HepG2 (cell line): ENCODE measurements around the gene LENG1. TPM values are rescaled to one million over a fixed set of nuclear protein-coding genes. Genes with fewer than 3 reads are reported as not detected.
A peak's percentile ranks its signal among the peaks of the same experiment; 100 is the strongest.

Experiments used
- ATAC-seq: fragments of 200-7000 bp; cut with Tn5 transposase; 3 replicates; pipeline ENCODE4 v1.9.1; 2020; ENCODE audit warnings: mild to moderate bottlenecking, moderate library complexity
- BruUV-seq: library from RNA; stranded (reverse); fragments of 400-500 nt; replicated peaks from 2 replicates; lab custom pipeline; 2021; lab: Mats Ljungman, UMichigan
- CTCF ChIA-PET: fragments of 300-600 bp; formaldehyde crosslinking; extraction: SDS; loops from one replicate; lab custom pipeline; 2021; ENCODE audit warnings: low total read pairs, inconsistent platforms, low intra/inter-chr PET ratio; lab: Yijun Ruan, JAX
- POLR2A ChIA-PET: fragments of 350-600 bp; sonication (Branson Sonifier 250); formaldehyde crosslinking; loops from one replicate; lab custom pipeline; 2020; ENCODE audit warnings: antibody characterized with exemption, inconsistent platforms; lab: Yijun Ruan, JAX
- DNase-seq: peaks from one replicate; pipeline ENCODE4 v3.0.0-alpha.2; 2015; ENCODE audit warnings: low spot score
- FAIRE-seq: peaks from 3 replicates; lab custom pipeline; 2011; peaks lifted over from hg19 to GRCh38; lab: Jason Lieb, UNC
- H2AFZ ChIP-seq: one replicate; pipeline ENCODE4 v1.6.1; 2011; ENCODE audit warnings: low read length, inconsistent platforms
- H3K27ac ChIP-seq: fragments of 300-600 bp; 3 replicates; pipeline ENCODE4 v1.8.0; 2011; ENCODE audit warnings: mixed run types, mild to moderate bottlenecking, mixed read lengths, low read length, inconsistent platforms; ENCODE audit not compliant: insufficient read depth; ENCODE audit errors: extremely low read length
- H3K27me3 ChIP-seq, 2 experiments: fragments of 200-600 bp in 1 of 2; 2 replicates in 1 of 2; 3 replicates in 1 of 2; pipeline versions ENCODE4 v1.6.0 to v1.8.0; 2011; ENCODE audit warnings: low read length in 2 of 2, mild to moderate bottlenecking in 2 of 2, moderate library complexity in 2 of 2, inconsistent platforms in 1 of 2; ENCODE audit not compliant: insufficient read depth in 2 of 2, control insufficient read depth in 1 of 2
- H3K36me3 ChIP-seq, 2 experiments: fragments of 200-600 bp in 1 of 2; replicated peaks in 1 of 2; 2 replicates in 1 of 2; 3 replicates in 1 of 2; pipeline versions ENCODE4 v1.5.1 to v1.8.0; 2011; ENCODE audit warnings: low read length in 2 of 2, inconsistent platforms in 1 of 2; ENCODE audit not compliant: insufficient read depth in 2 of 2, control insufficient read depth in 1 of 2
- H3K4me1 ChIP-seq: 2 replicates; pipeline ENCODE4 v1.5.1; 2012; ENCODE audit warnings: low read length, inconsistent platforms; ENCODE audit not compliant: insufficient read depth
- H3K4me2 ChIP-seq: 2 replicates; pipeline ENCODE4 v1.6.0; 2011; ENCODE audit warnings: low read depth, low read length, inconsistent platforms
- H3K4me3 ChIP-seq, 3 experiments: fragments of 200-600 bp in 1 of 3; sonication (generic), shearing (Covaris generic) in 1 of 3; replicated peaks in 1 of 3; 2 replicates each; pipeline ENCODE4 v1.5.1; 2011 to 2016; ENCODE audit warnings: low read length in 3 of 3, inconsistent platforms in 2 of 3, low read depth in 2 of 3, mild to moderate bottlenecking in 2 of 3, control low read depth in 1 of 3, mixed read lengths in 1 of 3; ENCODE audit not compliant: insufficient read depth in 1 of 3
- H3K79me2 ChIP-seq: one replicate; pipeline ENCODE4 v1.6.1; 2011; ENCODE audit warnings: low read length, inconsistent platforms; ENCODE audit not compliant: insufficient read depth
- H3K9ac ChIP-seq: 2 replicates; pipeline ENCODE4 v1.6.0; 2011; ENCODE audit warnings: mild to moderate bottlenecking, low read depth, low read length, inconsistent platforms; ENCODE audit not compliant: insufficient read depth
- H3K9me3 ChIP-seq: 2 replicates; pipeline ENCODE4 v1.5.1; 2012; ENCODE audit warnings: mild to moderate bottlenecking, low read length
- H4K20me1 ChIP-seq: 2 replicates; pipeline ENCODE4 v1.6.0; 2011; ENCODE audit warnings: inconsistent platforms, mild to moderate bottlenecking, low read length, moderate library complexity; ENCODE audit not compliant: insufficient read depth
- AGO1 ChIP-seq: fragments of 200-400 bp; formaldehyde crosslinking; IDR thresholded peaks from 2 replicates; pipeline ENCODE4 v1.6.1; 2017; ENCODE audit warnings: mild to moderate bottlenecking, low read depth, low read length, moderate library complexity; ENCODE audit not compliant: poor library complexity, severe bottlenecking
- AGO2 ChIP-seq: fragments of 200-400 bp; formaldehyde crosslinking; optimal IDR thresholded peaks from 2 replicates; pipeline ENCODE3; 2017; ENCODE audit warnings: mild to moderate bottlenecking, low read depth, low read length, moderate library complexity
- CAMTA2 ChIP-seq: sonication (generic); formaldehyde crosslinking; IDR thresholded peaks from 2 replicates; pipeline ENCODE4 v1.4.0; 2020; ENCODE audit warnings: mild to moderate bottlenecking, missing genetic modification reagents, borderline replicate concordance
- RBFOX2 ChIP-seq: fragments of 200-400 bp; formaldehyde crosslinking; IDR thresholded peaks from 2 replicates; pipeline ENCODE4 v1.6.1; 2017; ENCODE audit warnings: low read depth, mild to moderate bottlenecking, low read length
- ZNF546 ChIP-seq: sonication (generic); formaldehyde crosslinking; conservative IDR thresholded peaks from 2 replicates; pipeline ENCODE4 v1.8.1; 2023; ENCODE audit warnings: mild to moderate bottlenecking, missing genetic modification reagents
- ZNF703 ChIP-seq: sonication (generic); formaldehyde crosslinking; IDR thresholded peaks from 2 replicates; pipeline ENCODE4 v1.5.1; 2020; ENCODE audit warnings: missing genetic modification reagents, mild to moderate bottlenecking, moderate library complexity, borderline replicate concordance
- WGBS: methylation state at CpG from one replicate; pipeline ENCODE4 v1.1.6; 2017; ENCODE audit warnings: low lambda C conversion rate; 5-methylcytosine and 5-hydroxymethylcytosine counted together
- in situ Hi-C: cut with HindIII; loops from 2 replicates; pipeline ENCODE4 v1.10.0; 2017; ENCODE audit warnings: low pct_unique_long_range_greater_than_20kb; ENCODE audit not compliant: extremely low pct_ligation_motif_present
- intact Hi-C: fragments of 100-400 bp; cut with micrococcal nuclease; formaldehyde crosslinking; loops from one replicate; pipeline ENCODE4 v1.10.0; 2022; ENCODE audit not compliant: unreplicated experiment
- polyA plus RNA-seq, 8 experiments: library from polyadenylated mRNA; depleted of rRNA in 3 of 8; stranded (reverse) in 7 of 8; unstranded in 1 of 8; fragments of >200 nt; fragmentation: Illumina TruSeq in 4 of 8; extraction: Trizol in 4 of 8; gene quantifications; 2 replicates each; pipeline versions ENCODE4 v1.2.1 to v1.2.3, GENCODE V29; 2011 to 2016; ENCODE audit warnings: low read depth in 4 of 8, missing spikeins in 1 of 8, mixed read lengths in 1 of 8; ENCODE audit not compliant: insufficient read depth in 1 of 8
- total RNA-seq, 5 experiments: library from RNA; depleted of rRNA; stranded (reverse); fragments of >200 nt; fragmentation: Illumina TruSeq; extraction: Trizol; gene quantifications; 2 replicates each; pipeline ENCODE4 v1.2.3, GENCODE V29; 2016; ENCODE audit warnings: low read depth in 1 of 5
- TF ChIP-seq, protein P1 (sequence below): sonication (generic); formaldehyde crosslinking; IDR thresholded peaks from 2 replicates; pipeline ENCODE4 v1.9.0; 2021; ENCODE audit warnings: mild to moderate bottlenecking, missing genetic modification reagents

LENG1 gene
- total and polyA plus RNA-seq, 2 of the 13 experiments (the other 11 are each of a cell fraction or from before 2014, with no cell fraction given): 1.8 to 3.8 TPM

DNA sequence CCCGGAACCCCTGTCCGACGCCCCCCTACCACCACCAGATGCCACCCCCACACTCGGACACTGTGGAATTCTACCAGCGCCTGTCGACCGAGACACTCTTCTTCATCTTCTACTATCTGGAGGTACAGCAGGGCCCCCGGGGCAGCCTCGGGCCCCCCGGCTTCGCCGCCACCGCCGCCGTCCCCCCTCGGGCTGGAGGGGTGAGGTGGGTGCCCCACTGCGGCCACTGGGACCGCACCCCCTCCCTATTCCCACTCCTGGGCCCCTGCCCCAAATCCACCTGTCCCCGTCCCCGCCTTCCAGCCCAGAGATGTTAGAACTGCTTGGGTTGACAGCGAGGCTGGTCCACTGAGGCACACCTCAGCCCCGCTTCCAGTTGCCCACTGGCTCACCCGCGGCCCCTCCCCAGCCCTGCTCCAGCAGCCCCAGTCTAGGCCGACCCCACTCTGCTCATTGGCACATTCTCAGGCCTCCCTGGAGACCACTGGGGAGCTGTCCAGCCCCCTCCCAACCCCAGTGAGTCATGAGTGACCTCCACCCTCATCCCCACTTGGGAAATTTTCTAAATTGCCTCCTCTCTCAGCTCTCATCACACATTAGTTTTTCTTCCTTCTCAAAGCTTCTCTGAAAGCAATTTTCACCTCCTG is 6.5 kb downstream of the LENG1 start:
- intact Hi-C loops: no loop called here
- POLR2A ChIA-PET: no interaction called here
- H3K4me3 ChIP-seq: no peak overlapping the region
- DNase-seq (no peak), FAIRE-seq (no peak), ATAC-seq (no peak)
- no TSS peak for BruUV-seq
- 99% methylated on average over 25 of the region's 25 CpGs for WGBS
- H3K27me3 ChIP-seq: no peaks in the 10 kb centered on the region
- no peak overlapping the region for H3K27ac ChIP-seq
- H3K9ac ChIP-seq: no peak overlapping the region
- no peak overlapping the region for H2AFZ ChIP-seq
- H3K9me3 ChIP-seq: no peaks in the 10 kb centered on the region
- H3K36me3 ChIP-seq: peaks cover 35 to 90% of the 10 kb centered on the region in 2 experiments
- H4K20me1 ChIP-seq: 0 out of 2 replicates have a peak, but pooled peaks cover 3% of the 10 kb centered on the region
- TF ChIP-seq CAMTA2 (CRISPR knock-in tag) (no peak), ZNF546 (CRISPR knock-in tag) (no peak), RBFOX2 (peak; percentile 59; the same call in 1 of the 2 replicates)
- TF ChIP-seq, all 625 proteins: peak for 1
- Histone ChIP-seq H3K79me2 (no peaks in the 10 kb centered on the region), H3K4me1 (peaks cover under 1% of the 10 kb centered on the region; the same call in 1 of the 2 replicates), H3K4me2 (no peak overlapping the region)
- CTCF ChIA-PET: no interaction called here
- in situ Hi-C loops: no loop called here

DNA sequence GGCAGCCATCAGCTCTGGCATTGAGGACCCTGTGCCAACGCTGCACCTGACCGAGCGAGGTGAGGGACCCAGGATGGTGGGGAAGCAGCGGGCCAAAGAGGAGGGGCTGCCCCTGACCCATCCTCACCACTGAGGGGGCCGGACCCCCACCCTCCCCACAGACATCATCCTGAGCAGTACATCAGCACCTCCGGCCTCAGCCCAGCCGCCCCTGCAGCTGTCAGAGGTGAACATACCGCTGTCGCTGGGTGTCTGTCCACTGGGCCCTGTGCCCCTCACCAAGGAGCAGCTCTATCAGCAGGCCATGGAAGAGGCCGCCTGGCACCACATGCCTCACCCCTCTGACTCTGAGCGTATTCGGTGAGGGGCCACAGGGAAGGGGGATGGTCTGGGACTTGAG is 7.3 kb downstream of the LENG1 start:
- no peak for DNase-seq
- BruUV-seq: no TSS peak
- Histone ChIP-seq H3K9me3 (no peaks in the 10 kb centered on the region), H3K4me3 (no peak overlapping the region), H3K79me2 (no peaks in the 10 kb centered on the region), H3K27me3 (no peaks in the 10 kb centered on the region), H3K36me3 (peaks cover 39 to 92% of the 10 kb centered on the region in 2 experiments), H3K27ac (no peak overlapping the region), H4K20me1 (0 out of 2 replicates have a peak, but pooled peaks cover 3% of the 10 kb centered on the region), H2AFZ (no peak overlapping the region), H3K4me1 (no peaks in the 10 kb centered on the region), H3K9ac (no peak overlapping the region), H3K4me2 (no peak overlapping the region)
- 0 out of 3 replicates have a peak, but pooled peaks have one; percentile 3 for ATAC-seq
- no peak for FAIRE-seq
- intact Hi-C loops (no loop called here), in situ Hi-C loops (no loop called here)
- WGBS: 100% methylated on average over 4 of the region's 12 CpGs
- CTCF ChIA-PET: no interaction called here
- TF ChIP-seq AGO2: peak; percentile 57
- TF ChIP-seq RBFOX2: 0 out of 2 replicates have a peak, but pooled peaks have one; percentile 10
- TF ChIP-seq, protein P1, sequence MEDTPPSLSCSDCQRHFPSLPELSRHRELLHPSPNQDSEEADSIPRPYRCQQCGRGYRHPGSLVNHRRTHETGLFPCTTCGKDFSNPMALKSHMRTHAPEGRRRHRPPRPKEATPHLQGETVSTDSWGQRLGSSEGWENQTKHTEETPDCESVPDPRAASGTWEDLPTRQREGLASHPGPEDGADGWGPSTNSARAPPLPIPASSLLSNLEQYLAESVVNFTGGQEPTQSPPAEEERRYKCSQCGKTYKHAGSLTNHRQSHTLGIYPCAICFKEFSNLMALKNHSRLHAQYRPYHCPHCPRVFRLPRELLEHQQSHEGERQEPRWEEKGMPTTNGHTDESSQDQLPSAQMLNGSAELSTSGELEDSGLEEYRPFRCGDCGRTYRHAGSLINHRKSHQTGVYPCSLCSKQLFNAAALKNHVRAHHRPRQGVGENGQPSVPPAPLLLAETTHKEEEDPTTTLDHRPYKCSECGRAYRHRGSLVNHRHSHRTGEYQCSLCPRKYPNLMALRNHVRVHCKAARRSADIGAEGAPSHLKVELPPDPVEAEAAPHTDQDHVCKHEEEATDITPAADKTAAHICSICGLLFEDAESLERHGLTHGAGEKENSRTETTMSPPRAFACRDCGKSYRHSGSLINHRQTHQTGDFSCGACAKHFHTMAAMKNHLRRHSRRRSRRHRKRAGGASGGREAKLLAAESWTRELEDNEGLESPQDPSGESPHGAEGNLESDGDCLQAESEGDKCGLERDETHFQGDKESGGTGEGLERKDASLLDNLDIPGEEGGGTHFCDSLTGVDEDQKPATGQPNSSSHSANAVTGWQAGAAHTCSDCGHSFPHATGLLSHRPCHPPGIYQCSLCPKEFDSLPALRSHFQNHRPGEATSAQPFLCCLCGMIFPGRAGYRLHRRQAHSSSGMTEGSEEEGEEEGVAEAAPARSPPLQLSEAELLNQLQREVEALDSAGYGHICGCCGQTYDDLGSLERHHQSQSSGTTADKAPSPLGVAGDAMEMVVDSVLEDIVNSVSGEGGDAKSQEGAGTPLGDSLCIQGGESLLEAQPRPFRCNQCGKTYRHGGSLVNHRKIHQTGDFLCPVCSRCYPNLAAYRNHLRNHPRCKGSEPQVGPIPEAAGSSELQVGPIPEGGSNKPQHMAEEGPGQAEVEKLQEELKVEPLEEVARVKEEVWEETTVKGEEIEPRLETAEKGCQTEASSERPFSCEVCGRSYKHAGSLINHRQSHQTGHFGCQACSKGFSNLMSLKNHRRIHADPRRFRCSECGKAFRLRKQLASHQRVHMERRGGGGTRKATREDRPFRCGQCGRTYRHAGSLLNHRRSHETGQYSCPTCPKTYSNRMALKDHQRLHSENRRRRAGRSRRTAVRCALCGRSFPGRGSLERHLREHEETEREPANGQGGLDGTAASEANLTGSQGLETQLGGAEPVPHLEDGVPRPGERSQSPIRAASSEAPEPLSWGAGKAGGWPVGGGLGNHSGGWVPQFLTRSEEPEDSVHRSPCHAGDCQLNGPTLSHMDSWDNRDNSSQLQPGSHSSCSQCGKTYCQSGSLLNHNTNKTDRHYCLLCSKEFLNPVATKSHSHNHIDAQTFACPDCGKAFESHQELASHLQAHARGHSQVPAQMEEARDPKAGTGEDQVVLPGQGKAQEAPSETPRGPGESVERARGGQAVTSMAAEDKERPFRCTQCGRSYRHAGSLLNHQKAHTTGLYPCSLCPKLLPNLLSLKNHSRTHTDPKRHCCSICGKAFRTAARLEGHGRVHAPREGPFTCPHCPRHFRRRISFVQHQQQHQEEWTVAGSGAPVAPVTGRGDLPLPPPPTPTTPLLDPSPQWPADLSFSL (CRISPR knock-in tag): no peak
- TF ChIP-seq ZNF703: no peak
- peak; percentile 42 for TF ChIP-seq AGO1
- POLR2A ChIA-PET: interaction anchor here (0.5 to 3.7 kb wide), 2 partner anchors 13 to 15 kb away, joined by 3 to 19 read pairs; partner anchors contain the start of gene CNOT3
